Measurements from ENCODE around the gene TEX48.

- TF ChIP-seq CTCF (IDR thresholded peaks at IDR 0.05): no peak
- TF ChIP-seq POLR2A (IDR thresholded peaks at IDR 0.05): no peak
Measured at GRCh38 chr9:114691956-114692295, 9.9 kb upstream of the TEX48 start.
